Astrocyte (in vitro differentiated cells and primary cell): ENCODE results near the gene CPA2.

Experiments used
- CTCF ChIP-seq: IDR thresholded peaks from 2 replicates; pipeline ENCODE4 v1.5.1; 2011; ENCODE audit warnings: low read depth, mild to moderate bottlenecking, inconsistent platforms, low read length, moderate library complexity; ENCODE audit not compliant: insufficient read depth
- EZH2 ChIP-seq: IDR thresholded peaks from 2 replicates; pipeline ENCODE4 v1.6.1; 2012; ENCODE audit warnings: mild to moderate bottlenecking, low read length, inconsistent platforms; ENCODE audit not compliant: insufficient read depth

- TF ChIP-seq CTCF (no peak), EZH2 (no peak)
These were observed 71.6 kb downstream of the CPA2 start for GRCh38 chr7:130338233-130338632.
